DOHH2 (cell line): ENCODE results near the gene CTAGE9.

Source experiments
- CTCF ChIP-seq: fragments of 200-600 bp; sonication (generic); IDR thresholded peaks from one replicate; pipeline ENCODE4 v1.5.1; 2014; ENCODE audit warnings: antibody characterized with exemption, mild to moderate bottlenecking, low read depth, low read length; ENCODE audit not compliant: poor library complexity, severe bottlenecking
- EZH2phosphoT487 ChIP-seq: fragments of 200-600 bp; sonication (generic); IDR thresholded peaks from 2 replicates; pipeline ENCODE4 v1.6.1; 2017; ENCODE audit warnings: borderline replicate concordance, mild to moderate bottlenecking, antibody characterized with exemption, low read length, moderate library complexity, mixed read lengths

- TF ChIP-seq EZH2phosphoT487 (no peak), CTCF (no peak)
Measured at GRCh38 chr6:131681585-131681984, 29.2 kb downstream of the CTAGE9 start.
